NCI-H2107 treated with DMSO at 0.1 percent for 48 hours (cell line): ENCODE data around the gene SUSD1.

ENCODE experiments used
- DNase-seq: peaks from one replicate; lab custom pipeline; 2025; ENCODE audit not compliant: unreplicated experiment; lab: John Stamatoyannopoulos, UW

Gene SUSD1

DNA sequence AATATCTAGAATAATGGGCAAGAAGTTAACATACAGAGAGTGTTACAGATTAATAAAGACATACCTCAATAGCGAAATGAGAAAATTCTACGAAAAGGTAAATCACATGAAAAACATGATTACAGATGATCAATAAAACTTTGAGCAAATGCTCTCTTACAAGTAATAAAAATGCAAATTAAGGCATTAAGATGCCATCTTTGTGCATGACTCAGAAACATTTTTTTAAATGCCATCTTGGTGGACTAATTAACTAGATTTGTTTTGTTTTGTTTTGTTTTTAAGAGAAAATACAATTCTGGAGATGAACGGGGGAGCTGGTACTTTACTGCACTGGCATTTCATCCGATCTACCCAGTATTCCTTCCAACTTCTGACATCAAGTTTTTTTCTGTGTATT is 130.2 kb downstream of the SUSD1 start:
- no peak for DNase-seq

DNA sequence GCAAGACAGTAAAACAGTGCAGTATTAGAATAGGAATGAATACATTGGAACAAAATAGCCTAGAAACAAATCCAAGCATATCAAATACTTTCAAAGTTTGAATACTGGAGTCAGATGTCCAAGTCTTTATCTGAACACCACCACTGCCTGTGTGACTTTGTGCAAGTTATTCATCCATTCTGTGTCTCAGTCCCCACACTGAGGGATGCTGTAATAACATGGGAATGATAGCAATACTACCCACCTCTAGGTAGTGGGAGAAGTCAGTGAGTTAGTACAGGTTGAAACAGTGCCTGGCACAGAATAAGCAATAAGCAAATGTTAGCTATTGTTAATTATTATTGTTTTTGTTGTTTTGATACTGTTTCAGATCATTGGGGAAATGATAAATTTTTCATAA is 130.9 kb downstream of the SUSD1 start:
- no peak for DNase-seq

GRCh38 chr9:112043423-112043822 is 131.7 kb downstream of the SUSD1 start:
- DNase-seq, result no peak

- no peak for DNase-seq
These were observed 132.3 kb downstream of the SUSD1 start for GRCh38 chr9:112042769-112043168.

DNA sequence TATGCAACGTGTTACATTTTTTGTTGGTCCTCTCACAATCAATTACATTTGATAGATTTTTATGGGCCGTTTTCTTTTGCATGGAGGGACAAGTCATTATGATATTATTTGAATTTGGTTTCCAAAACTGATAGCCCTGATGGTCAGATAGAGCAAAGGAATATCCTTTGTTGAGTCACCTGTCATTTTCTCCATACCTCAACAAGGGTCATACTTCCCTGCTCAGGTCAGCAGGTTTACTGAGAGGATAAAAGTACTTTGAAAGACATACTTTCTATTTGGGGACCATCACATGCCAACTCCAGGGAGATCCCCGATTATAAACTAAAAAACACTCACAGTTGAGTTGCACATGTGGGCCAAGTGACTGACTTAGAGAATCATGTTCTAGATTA is 132.9 kb downstream of the SUSD1 start:
- DNase-seq, result no peak

- no peak for DNase-seq
These were observed 133.4 kb downstream of the SUSD1 start for GRCh38 chr9:112041536-112042243.

DNA sequence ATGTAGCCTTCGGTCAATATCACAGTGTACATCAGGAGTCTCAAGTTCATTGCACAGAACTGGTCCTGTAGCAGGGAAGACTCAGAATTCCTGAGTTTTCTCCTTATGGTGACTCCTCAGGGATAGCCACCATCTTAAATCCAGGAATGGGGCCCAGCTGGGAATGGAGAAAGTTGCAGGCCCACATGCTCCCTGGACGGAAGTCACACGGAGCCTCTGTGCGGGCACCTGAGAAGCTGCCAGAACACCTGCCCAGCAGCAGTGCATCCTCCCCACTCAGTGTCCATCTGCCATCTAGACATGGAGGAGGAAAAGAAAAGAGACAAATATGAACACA is 133.9 kb downstream of the SUSD1 start:
- no peak for DNase-seq

- no peak for DNase-seq
These were observed 137.1 kb downstream of the SUSD1 start for GRCh38 chr9:112038017-112038408.

DNA sequence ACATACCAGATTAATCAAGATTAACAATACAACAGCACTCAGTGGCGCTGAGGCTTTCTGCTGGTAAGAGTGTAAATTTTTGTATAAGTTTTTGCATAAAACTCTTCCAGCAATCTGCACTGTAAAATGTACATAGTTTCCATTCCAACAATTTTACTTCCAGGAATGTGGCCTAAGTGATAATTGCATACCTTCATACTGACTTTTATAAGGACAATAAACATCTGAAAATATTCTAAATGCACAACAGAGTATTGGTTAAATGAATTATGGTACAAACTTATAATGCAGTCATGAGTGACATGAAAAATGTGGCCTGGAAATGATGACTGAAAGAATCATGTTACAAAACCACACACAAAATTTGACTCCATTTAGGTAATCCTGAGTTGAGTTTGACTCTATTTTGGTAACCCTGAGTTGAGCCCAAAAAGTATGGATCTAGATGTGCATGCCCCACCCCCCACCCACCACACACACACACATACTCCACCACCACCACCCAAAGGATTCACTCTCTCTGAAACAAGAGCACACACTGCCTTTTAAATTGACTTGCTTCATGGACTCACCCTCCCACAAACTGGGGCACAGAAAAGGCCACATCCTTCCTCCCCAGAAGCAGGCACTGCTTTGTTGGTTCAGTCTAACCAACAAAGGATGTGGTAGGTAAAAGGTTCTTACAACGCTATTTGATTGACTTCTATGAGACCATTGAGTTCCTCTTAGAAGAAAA is 137.6 kb downstream of the SUSD1 start:
- no peak for DNase-seq

DNA sequence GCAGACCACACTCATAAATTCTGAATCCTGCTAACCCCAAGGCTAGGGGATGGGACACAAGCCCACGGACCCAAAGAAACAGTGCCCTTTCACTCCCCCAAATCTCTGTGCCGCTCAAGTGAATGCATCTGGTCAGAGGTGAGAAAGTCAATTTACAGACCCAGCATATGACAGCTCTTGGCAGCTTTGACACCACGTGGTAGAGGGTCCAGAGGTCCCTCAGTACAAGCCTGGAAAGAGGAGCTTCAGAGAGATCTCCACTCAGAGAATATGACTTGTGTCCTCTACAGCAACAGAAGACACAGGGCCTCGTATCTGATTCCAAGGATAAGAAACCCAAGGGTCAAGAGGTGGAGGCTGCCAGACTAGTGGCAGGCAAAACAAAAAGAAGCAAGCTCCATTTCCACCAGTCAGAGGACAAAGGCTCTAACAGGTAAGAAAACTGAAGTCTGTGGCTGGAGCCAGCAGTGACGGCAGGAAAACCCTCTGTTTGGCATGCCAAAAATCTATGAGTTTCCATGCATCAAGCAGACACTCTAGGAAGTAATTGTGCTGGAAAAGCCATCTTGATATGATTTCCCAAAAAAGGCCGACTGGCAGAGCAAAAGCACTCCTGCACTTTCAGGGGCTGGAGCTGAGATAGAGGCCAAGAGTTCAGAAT is 139.8 kb downstream of the SUSD1 start:
- DNase-seq, result no peak

- DNase-seq, result no peak
These were observed 140.9 kb downstream of the SUSD1 start for GRCh38 chr9:112034216-112034611.

DNA sequence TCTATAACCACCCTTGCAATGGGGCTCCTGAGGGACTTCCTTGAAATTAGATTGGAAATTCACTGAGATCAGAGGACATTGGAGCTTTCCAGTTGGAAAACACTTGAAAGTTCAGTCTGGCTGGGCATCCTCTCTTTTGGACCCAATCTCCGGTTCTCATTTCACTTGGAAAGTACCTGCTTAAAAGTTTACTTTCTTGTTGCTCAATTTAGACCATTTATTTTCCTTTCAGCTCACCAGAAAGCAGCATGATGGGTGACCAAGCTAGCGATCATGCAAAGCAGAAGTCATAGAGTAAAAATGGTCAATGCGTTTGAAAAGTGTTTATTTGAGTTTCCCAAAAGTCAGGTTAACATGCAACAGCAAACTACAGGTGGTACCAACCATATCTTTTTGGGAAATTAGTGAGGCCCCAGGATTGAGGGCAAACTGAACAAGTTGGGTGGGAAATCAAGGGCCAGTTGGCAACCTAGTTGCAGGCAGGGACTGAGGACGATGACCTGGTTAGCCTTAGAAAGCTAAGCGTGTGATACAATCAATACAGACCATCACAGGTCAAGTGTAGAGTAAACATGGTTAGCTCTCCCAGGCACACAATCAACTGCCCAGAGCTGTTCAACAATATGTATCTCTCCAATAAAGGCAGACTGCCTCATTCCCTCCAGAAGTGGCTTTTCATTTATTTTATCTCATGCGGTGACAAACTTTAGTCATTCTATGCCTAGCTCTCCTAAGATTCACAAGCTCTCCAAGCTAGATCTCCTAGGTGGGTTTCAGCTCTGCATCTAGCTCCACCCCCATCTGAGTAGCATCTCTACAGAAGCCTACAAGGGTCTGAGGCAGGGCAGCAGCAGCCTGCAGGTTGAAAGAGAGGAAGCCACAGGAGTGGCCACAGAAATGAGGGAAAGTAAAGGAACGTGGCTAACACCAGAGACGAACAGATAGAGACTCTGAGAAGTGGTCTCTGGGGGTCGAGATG is 141.6 kb downstream of the SUSD1 start:
- DNase-seq, result no peak

DNA sequence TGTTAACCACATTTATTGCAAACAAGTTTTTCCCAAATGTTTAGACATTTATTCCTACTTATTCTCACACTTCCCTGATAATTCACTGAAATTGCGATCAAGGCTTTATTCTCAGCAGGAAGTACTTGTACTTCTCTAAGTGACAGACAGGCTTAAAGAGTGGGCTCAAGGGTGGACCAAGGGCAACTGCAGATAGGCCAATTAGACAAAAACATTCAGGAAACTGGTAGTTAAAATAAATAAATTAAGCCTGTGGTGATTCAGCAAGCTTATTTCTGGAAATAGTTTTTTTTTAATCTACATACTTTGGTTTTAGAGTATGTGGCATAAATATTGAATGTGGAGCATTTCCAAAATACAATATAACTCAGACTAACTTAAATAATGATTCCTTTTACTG is 142.4 kb downstream of the SUSD1 start:
- no peak for DNase-seq

- no peak for DNase-seq
These were observed 143.1 kb downstream of the SUSD1 start for GRCh38 chr9:112032009-112032408.

DNA sequence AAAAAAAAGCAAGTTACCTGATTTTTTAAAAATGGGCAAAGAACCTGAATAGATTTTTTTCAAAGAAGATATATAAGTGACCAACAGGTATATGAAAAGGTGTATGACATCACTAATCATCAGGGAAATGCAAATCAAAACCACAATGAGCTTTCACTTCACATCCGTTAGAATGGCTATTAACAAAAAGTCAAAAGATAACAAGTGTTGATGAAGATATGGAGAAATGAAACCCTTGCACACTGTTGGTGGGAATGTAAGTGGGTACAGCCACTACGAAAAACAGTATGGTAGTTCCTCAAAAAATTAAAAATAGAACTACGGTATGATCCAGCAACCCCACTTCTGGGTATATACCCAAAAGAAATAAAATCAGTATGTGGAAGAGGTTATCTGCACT is 143.7 kb downstream of the SUSD1 start:
- DNase-seq, result no peak

GRCh38 chr9:112029921-112030444 is 145.1 kb downstream of the SUSD1 start:
- no peak for DNase-seq

GRCh38 chr9:112028242-112029221 is 146.6 kb downstream of the SUSD1 start:
- DNase-seq, result no peak

DNA sequence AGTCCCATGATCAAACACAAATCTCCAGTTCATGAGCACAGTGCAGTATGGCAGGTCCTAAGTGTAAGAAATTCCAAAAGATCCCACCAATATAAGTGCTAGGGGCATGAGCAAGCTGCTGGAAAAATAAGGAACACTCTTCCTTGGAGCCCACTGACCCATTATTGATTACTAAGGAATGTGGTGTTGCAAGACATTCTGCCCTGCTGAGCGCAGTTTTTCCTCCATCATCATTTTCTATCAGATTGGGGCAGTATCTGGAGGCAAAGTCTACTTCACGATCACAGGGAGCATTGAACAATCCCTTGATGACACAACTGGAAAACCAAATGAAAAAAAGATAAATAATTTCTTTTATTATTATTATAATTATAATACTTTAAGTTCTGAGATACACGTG is 149.2 kb downstream of the SUSD1 start:
- no peak for DNase-seq

- no peak for DNase-seq
These were observed 153.4 kb downstream of the SUSD1 start for GRCh38 chr9:112021742-112022141.
